A673 (cell line): ENCODE results near the gene MRPL52.

Experiments used
- EZH2 ChIP-seq: fragments of 200-600 bp; sonication (generic); IDR thresholded peaks from 2 replicates; pipeline ENCODE4 v1.6.1; 2017; ENCODE audit warnings: borderline replicate concordance, low read depth, mild to moderate bottlenecking, mixed read lengths, antibody characterized with exemption, low read length; ENCODE audit not compliant: poor library complexity, severe bottlenecking
- TF ChIP-seq, protein P1 (sequence below): fragments of 300-800, 200-600 bp; sonication (generic); conservative IDR thresholded peaks from 2 replicates; pipeline ENCODE4 v1.5.1; 2017; ENCODE audit warnings: low read depth, mild to moderate bottlenecking, antibody characterized with exemption, low read length, moderate library complexity, mixed read lengths

DNA sequence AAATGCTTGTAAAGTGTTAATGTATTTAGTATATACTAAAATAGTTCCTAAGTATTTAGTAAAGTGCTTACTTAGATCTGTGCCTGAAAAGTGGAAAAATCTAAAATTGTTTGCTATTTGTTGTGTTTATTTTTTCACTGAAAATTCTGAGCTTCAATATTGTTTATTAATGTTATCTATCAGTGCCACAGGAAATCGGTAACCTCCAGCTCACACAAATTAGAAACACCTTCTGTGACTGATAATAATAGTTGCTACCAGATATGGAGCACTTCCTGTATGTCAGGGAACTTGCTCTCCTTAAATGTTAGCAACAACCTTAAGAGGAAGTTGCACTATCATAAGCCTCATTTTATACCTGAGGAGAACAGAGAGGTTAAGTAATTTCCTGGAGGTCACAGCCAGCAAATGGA lies 41.1 kb downstream of the MRPL52 start:
- TF ChIP-seq, protein P1, sequence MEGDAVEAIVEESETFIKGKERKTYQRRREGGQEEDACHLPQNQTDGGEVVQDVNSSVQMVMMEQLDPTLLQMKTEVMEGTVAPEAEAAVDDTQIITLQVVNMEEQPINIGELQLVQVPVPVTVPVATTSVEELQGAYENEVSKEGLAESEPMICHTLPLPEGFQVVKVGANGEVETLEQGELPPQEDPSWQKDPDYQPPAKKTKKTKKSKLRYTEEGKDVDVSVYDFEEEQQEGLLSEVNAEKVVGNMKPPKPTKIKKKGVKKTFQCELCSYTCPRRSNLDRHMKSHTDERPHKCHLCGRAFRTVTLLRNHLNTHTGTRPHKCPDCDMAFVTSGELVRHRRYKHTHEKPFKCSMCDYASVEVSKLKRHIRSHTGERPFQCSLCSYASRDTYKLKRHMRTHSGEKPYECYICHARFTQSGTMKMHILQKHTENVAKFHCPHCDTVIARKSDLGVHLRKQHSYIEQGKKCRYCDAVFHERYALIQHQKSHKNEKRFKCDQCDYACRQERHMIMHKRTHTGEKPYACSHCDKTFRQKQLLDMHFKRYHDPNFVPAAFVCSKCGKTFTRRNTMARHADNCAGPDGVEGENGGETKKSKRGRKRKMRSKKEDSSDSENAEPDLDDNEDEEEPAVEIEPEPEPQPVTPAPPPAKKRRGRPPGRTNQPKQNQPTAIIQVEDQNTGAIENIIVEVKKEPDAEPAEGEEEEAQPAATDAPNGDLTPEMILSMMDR: no peak
- TF ChIP-seq EZH2: no peak
